Erythroblast (primary cell): Measurements from ENCODE around the gene ATRNL1.

Experiments
- GATA1 ChIP-seq: IDR thresholded peaks from 2 replicates; pipeline ENCODE4 v1.6.1; 2011; ENCODE audit warnings: low read depth, mild to moderate bottlenecking, control low read depth, low read length, moderate library complexity
- POLR2A ChIP-seq: IDR thresholded peaks from 2 replicates; pipeline ENCODE4 v1.6.1; 2011; ENCODE audit warnings: mild to moderate bottlenecking, low read length

GRCh38 chr10:115295213-115295805 lies 202.1 kb downstream of the ATRNL1 start:
- no peak for TF ChIP-seq POLR2A
- no peak for TF ChIP-seq GATA1
